Inflammatory macrophage (primary cell): ENCODE results near the gene RAB13.

ENCODE experiments used
- DNase-seq, 2 donors: peaks; one replicate each; pipeline ENCODE4 v3.0.0-alpha.2; 2020 to 2022

The RAB13 gene

GRCh38 chr1:153932156-153933131, 53.7 kb downstream of the RAB13 start:
- no peak for DNase-seq
